Fibroblast of pulmonary artery (primary cell): ENCODE data around the gene FBXL17.

ENCODE experiments used
- DNase-seq: peaks from one replicate; pipeline ENCODE4 v3.0.0-alpha.2; 2010; ENCODE audit warnings: low read depth
- H3K4me3 ChIP-seq: replicated peaks from 2 replicates; pipeline ENCODE4 v1.5.1; 2011; ENCODE audit warnings: low read depth, mild to moderate bottlenecking, control low read depth, low read length, moderate library complexity
- CTCF ChIP-seq: IDR thresholded peaks from 2 replicates; pipeline ENCODE4 v1.5.1; 2011; ENCODE audit warnings: mild to moderate bottlenecking, control low read depth, low read length, inconsistent platforms; ENCODE audit errors: missing control alignments

Gene FBXL17

GRCh38 chr5:107835096-107835495 lies 546.8 kb downstream of the FBXL17 start:
- H3K4me3 ChIP-seq, result no peak overlapping the region
- no peak for DNase-seq
- no peak for TF ChIP-seq CTCF

- no peak for DNase-seq
- no peak for TF ChIP-seq CTCF
- H3K4me3 ChIP-seq, result no peak overlapping the region
Observed at GRCh38 chr5:107832746-107833145, 549.2 kb downstream of the FBXL17 start.

- TF ChIP-seq CTCF, result no peak
- no peak overlapping the region for H3K4me3 ChIP-seq
- DNase-seq, result peak; percentile 10
Observed at GRCh38 chr5:107831612-107832395, 550.1 kb downstream of the FBXL17 start.

GRCh38 chr5:107830750-107831149 lies 551.1 kb downstream of the FBXL17 start:
- TF ChIP-seq CTCF, result no peak
- DNase-seq, result no peak
- H3K4me3 ChIP-seq, result no peak overlapping the region

- H3K4me3 ChIP-seq, result no peak overlapping the region
- no peak for TF ChIP-seq CTCF
- no peak for DNase-seq
Observed at GRCh38 chr5:107826311-107827000, 555.4 kb downstream of the FBXL17 start.

- H3K4me3 ChIP-seq, result no peak overlapping the region
- TF ChIP-seq CTCF, result no peak
- no peak for DNase-seq
Observed at GRCh38 chr5:107824821-107825220, 557.1 kb downstream of the FBXL17 start.
